Choroid plexus epithelial cell (primary cell): ENCODE measurements around the gene UHRF1.

Experiments
- DNase-seq: peaks from one replicate; pipeline ENCODE4 v3.0.0-alpha.2; 2010; ENCODE audit warnings: low read depth
- H3K4me3 ChIP-seq: 2 replicates; pipeline ENCODE4 v1.5.1; 2011; ENCODE audit warnings: low read depth, mild to moderate bottlenecking, control low read depth, low read length, moderate library complexity
- CTCF ChIP-seq: conservative IDR thresholded peaks from 2 replicates; pipeline ENCODE4 v1.5.1; 2011; ENCODE audit warnings: low read depth, mild to moderate bottlenecking, control low read depth, inconsistent platforms, low read length, moderate library complexity

The UHRF1 gene

GRCh38 chr19:4906963-4907362, 2.3 kb upstream of the UHRF1 start:
- H3K4me3 ChIP-seq = no peak overlapping the region
- no peak for DNase-seq
- no peak for TF ChIP-seq CTCF

- no peak for DNase-seq
- no peak for TF ChIP-seq CTCF
- no peak overlapping the region for H3K4me3 ChIP-seq
Measured at GRCh38 chr19:4908360-4908759, 941 bp upstream of the UHRF1 start.

- H3K4me3 ChIP-seq = no peak overlapping the region
- no peak for TF ChIP-seq CTCF
- DNase-seq = no peak
Measured at GRCh38 chr19:4908781-4909155, 533 bp upstream of the UHRF1 start.

GRCh38 chr19:4909897-4910593, 744 bp downstream of the UHRF1 start:
- peak overlapping the region; percentile 74 for H3K4me3 ChIP-seq
- peak; percentile 91 for DNase-seq
- no peak for TF ChIP-seq CTCF

GRCh38 chr19:4910594-4911281, 1.4 kb downstream of the UHRF1 start:
- peak overlapping the region; percentile 74 for H3K4me3 ChIP-seq

GRCh38 chr19:4911314-4911713, 2.0 kb downstream of the UHRF1 start:
- peak overlapping the region; percentile 74 for H3K4me3 ChIP-seq
- DNase-seq = peak; percentile 48
- TF ChIP-seq CTCF = no peak

More at GRCh38 chr19:4910594-4911281, 1.4 kb downstream of the UHRF1 start:
- peak; percentile 66 for DNase-seq
- no peak for TF ChIP-seq CTCF
